B cell (primary cell): Measurements from ENCODE around the gene DGCR6L. TPM values are rescaled to one million over a fixed set of nuclear protein-coding genes. Genes with fewer than 3 reads are reported as not detected.
"Not testable (repeated sequence)": the region's sequence is repeated elsewhere in the genome, so short reads cannot be mapped to it uniquely, and the experiment has no call there.

ENCODE experiments used
- ATAC-seq: fragments of 200-7000 bp; cut with Tn5 transposase; one replicate; pipeline ENCODE4 v1.10.0; 2021; ENCODE audit warnings: low read depth, mild to moderate bottlenecking, moderate number of reproducible peaks, moderate library complexity
- CTCF ChIA-PET: fragments of 350-600 bp; sonication (Branson Sonifier 250); formaldehyde crosslinking; loops from one replicate; lab custom pipeline; 2021; ENCODE audit warnings: antibody characterized with exemption, inconsistent platforms; lab: Charles Lee
- POLR2A ChIA-PET: fragments of 350-600 bp; sonication (Branson Sonifier 250); formaldehyde crosslinking; loops from one replicate; lab custom pipeline; 2021; ENCODE audit warnings: antibody characterized with exemption; lab: Charles Lee
- DNase-seq: peaks from one replicate; pipeline ENCODE4 v3.0.0; 2013
- H2AFZ ChIP-seq: 2 replicates; pipeline ENCODE4 v1.6.1; 2012; ENCODE audit warnings: mild to moderate bottlenecking, low read depth, low read length; ENCODE audit not compliant: insufficient read depth, poor library complexity, severe bottlenecking
- H3K27ac ChIP-seq, 2 donors: 1 replicate in 1 of 2; 2 replicates in 1 of 2; pipeline ENCODE4 v1.5.1; 2012 to 2013; ENCODE audit warnings: low read length in 2 of 2, mild to moderate bottlenecking in 2 of 2, moderate library complexity in 1 of 2
- H3K27me3 ChIP-seq, 4 experiments: fragments of 200-600 bp in 1 of 4; sonication (generic) in 1 of 4; replicated peaks in 1 of 4; 1 replicate in 2 of 4; 2 replicates in 2 of 4; pipeline versions ENCODE4 v1.6.1 to v1.7.0; 2013 to 2016; ENCODE audit warnings: low read length in 3 of 4, mild to moderate bottlenecking in 2 of 4, mixed read lengths in 1 of 4, moderate library complexity in 1 of 4; ENCODE audit not compliant: insufficient read depth in 4 of 4, control insufficient read depth in 3 of 4; ENCODE audit errors: control extremely low read depth in 1 of 4
- H3K36me3 ChIP-seq, 2 experiments: replicated peaks in 1 of 2; 1 replicate in 1 of 2; 2 replicates in 1 of 2; pipeline versions ENCODE4 v1.6.1 to v1.7.1; 2013; ENCODE audit warnings: low read length in 1 of 2; ENCODE audit not compliant: insufficient read depth in 2 of 2, control insufficient read depth in 1 of 2; ENCODE audit errors: control extremely low read depth in 1 of 2, extremely low read depth in 1 of 2
- H3K4me1 ChIP-seq, 2 donors: fragments of 200-600 bp in 1 of 2; sonication (generic) in 1 of 2; 1 replicate in 1 of 2; 2 replicates in 1 of 2; pipeline versions ENCODE4 v1.5.1 to v1.6.1; 2013 to 2017; ENCODE audit warnings: low read length in 2 of 2; ENCODE audit not compliant: control insufficient read depth in 2 of 2, insufficient read depth in 2 of 2
- H3K4me2 ChIP-seq: replicated peaks from 2 replicates; pipeline ENCODE3; 2012; ENCODE audit warnings: mild to moderate bottlenecking, low read depth, low read length; ENCODE audit not compliant: poor library complexity, severe bottlenecking
- H3K4me3 ChIP-seq, 5 experiments: fragments of 200-600 bp in 1 of 5; sonication (generic) in 1 of 5; 1 replicate in 3 of 5; 2 replicates in 2 of 5; pipeline versions ENCODE4 v1.5.1 to v1.7.0; 2011 to 2016; ENCODE audit warnings: low read length in 4 of 5, mild to moderate bottlenecking in 4 of 5, low read depth in 2 of 5, control low read depth in 1 of 5, moderate library complexity in 1 of 5; ENCODE audit not compliant: insufficient read depth in 1 of 5; ENCODE audit errors: control extremely low read depth in 1 of 5, extremely low read depth in 1 of 5
- H3K79me2 ChIP-seq: fragments of 200-600 bp; sonication (generic); one replicate; pipeline ENCODE4 v1.6.0; 2016; ENCODE audit warnings: low read length; ENCODE audit not compliant: control insufficient read depth, insufficient read depth
- H3K9ac ChIP-seq: fragments of 200-600 bp; sonication (generic); 2 replicates; pipeline ENCODE4 v1.6.1; 2017; ENCODE audit warnings: mild to moderate bottlenecking, low read length, moderate library complexity
- H3K9me3 ChIP-seq, 3 donors: one replicate each; pipeline versions ENCODE4 v1.6.1 to v1.7.1; 2013; ENCODE audit warnings: low read length in 2 of 3; ENCODE audit not compliant: control insufficient read depth in 2 of 3, insufficient read depth in 1 of 3; ENCODE audit errors: control extremely low read depth in 1 of 3
- H4K20me1 ChIP-seq: 2 replicates; pipeline ENCODE4 v1.6.0; 2012; ENCODE audit warnings: mild to moderate bottlenecking, low read length; ENCODE audit not compliant: insufficient read depth, control insufficient read depth, poor library complexity, severe bottlenecking
- H3K27ac Mint-ChIP-seq: one replicate; pipeline ENCODE4 v1.8.0; 2021; ENCODE audit warnings: mixed read lengths
- H3K27me3 Mint-ChIP-seq: one replicate; pipeline ENCODE4 v1.8.0; 2021; ENCODE audit warnings: mixed read lengths
- H3K4me1 Mint-ChIP-seq: one replicate; pipeline ENCODE4 v1.8.0; 2021; ENCODE audit warnings: mixed read lengths
- H3K4me3 Mint-ChIP-seq: one replicate; pipeline ENCODE4 v1.8.0; 2021; ENCODE audit warnings: mixed read lengths
- H3K9me3 Mint-ChIP-seq: one replicate; pipeline ENCODE4 v1.8.0; 2022; ENCODE audit warnings: mixed read lengths; ENCODE audit not compliant: insufficient read depth
- EZH2 ChIP-seq: IDR thresholded peaks from 2 replicates; pipeline ENCODE4 v1.6.1; 2012; ENCODE audit warnings: borderline replicate concordance, low read depth, mild to moderate bottlenecking, moderate library complexity, low read length; ENCODE audit not compliant: insufficient read depth, poor library complexity, severe bottlenecking
- WGBS: methylation state at CpG from one replicate; pipeline ENCODE4 v1.1.5; 2013; ENCODE audit warnings: missing lambda C conversion rate; ENCODE audit not compliant: insufficient coverage; 5-methylcytosine and 5-hydroxymethylcytosine counted together
- intact Hi-C: fragments of 100-400 bp; cut with micrococcal nuclease; formaldehyde crosslinking; loops from one replicate; pipeline ENCODE4 v1.10.0; 2022
- polyA plus RNA-seq: library from polyadenylated mRNA; depleted of rRNA; stranded (reverse); fragments of >200 nt; gene quantifications from 2 replicates; pipeline ENCODE4 v1.2.3, GENCODE V29; 2012
- total RNA-seq, 2 donors: library from RNA; stranded (reverse); fragments of 120-200 nt in 1 of 2; gene quantifications; 1 replicate in 1 of 2; 2 replicates in 1 of 2; pipeline versions ENCODE4 v1.2.3 to v1.2.4, GENCODE V29; 2013 to 2022
- TF ChIP-seq, protein P1 (sequence below): fragments of 200-600 bp; IDR thresholded peaks from one replicate; pipeline ENCODE4 v1.8.0; 2022; ENCODE audit warnings: antibody characterized with exemption, mild to moderate bottlenecking

Gene DGCR6L
- total and polyA plus RNA-seq, 2 donors (not counting 1 experiment from before 2014, with no cell fraction given) = 21.2 to 33.4 TPM

DNA sequence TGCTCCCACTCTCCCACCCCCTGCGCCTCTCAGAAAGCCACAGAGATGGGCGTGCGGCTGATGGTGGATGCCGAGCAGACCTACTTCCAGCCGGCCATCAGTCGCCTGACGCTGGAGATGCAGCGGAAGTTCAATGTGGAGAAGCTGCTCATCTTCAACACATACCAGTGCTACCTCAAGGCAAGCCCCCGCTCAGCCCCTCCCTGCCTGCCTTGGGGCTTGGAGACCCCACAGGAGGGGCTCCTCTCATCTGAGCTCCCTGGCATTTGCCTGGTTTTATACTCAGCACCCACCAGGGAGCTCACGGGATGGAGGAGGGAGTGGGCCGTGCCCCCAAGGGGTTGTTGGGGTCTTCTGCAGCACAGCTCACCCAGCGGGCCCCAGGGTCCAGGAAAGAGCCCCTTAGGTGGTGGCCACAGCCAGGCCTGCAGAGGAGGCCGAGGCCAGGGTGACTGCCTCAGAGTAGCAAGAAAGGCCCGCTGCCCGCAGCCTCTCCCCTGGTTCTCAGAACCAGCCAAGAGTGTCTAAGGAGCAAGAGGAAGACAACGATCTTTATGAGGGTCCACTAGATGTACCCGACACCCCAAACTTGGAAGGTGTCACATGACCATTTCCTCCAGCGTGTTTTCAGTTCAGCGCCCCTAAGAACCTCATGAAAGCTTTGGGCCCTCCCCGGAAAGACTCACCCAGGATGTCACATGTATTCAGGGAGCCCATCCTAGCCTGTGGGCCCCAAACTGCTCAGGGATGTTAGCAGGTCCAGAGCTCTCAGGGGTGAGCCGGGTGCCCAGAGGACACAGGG is 13.0 kb downstream of the DGCR6L start:
- WGBS = 95% methylated on average over 14 of the region's 21 CpGs
- H3K4me1 Mint-ChIP-seq, H3K36me3 ChIP-seq, intact Hi-C loops, H3K9me3 ChIP-seq, H4K20me1 ChIP-seq, H3K9me3 Mint-ChIP-seq, H2AFZ ChIP-seq, H3K27ac ChIP-seq, H3K4me3 ChIP-seq, H3K4me2 ChIP-seq, ATAC-seq, H3K79me2 ChIP-seq, DNase-seq, H3K27me3 ChIP-seq, H3K27ac Mint-ChIP-seq, H3K4me3 Mint-ChIP-seq, POLR2A ChIA-PET, CTCF ChIA-PET, H3K4me1 ChIP-seq, H3K27me3 Mint-ChIP-seq, H3K9ac ChIP-seq: not testable (repeated sequence)

DNA sequence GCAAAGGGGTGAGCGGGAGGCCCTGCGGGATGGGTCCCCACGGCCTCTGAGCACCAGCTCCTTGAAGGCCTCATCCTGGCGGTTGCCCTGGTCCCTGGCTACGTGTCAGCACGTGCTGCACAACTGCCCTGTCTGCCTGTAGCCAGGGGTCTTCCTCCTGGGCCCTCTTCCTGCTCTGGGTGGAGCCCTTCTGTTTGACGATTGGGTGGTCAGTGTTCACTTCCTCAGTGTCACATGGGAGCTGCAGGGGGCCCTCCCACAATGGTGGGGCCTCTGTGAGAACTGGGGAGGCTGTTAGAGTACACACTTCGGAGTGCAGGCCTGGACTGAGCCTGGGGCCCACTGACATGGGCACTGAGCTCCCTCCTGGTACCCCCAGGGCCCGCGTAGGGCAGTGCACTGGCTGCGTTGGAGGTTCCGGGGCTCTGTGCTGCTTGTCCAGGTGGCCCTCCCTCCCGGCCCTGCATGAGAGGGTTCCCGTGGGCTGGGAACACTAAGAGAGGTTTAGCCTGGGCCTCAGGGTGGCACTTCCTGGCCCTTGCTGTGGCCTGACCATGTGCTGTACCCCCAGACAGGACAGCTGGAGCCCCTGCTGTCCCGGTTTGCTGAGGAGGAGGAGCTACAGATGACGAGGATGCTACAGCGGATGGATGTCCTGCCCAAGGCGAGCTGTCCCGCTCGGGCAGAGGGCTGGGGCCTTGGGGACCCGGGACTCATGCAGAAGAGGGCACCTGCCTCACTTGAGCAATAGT is 13.8 kb downstream of the DGCR6L start:
- Histone ChIP-seq H3K27me3 (peaks cover 0 to 7% (median 0%) of the 10 kb centered on the region in 4 experiments), H3K79me2 (no peaks in the 10 kb centered on the region), H3K9me3 (no peaks in the 10 kb centered on the region), H3K9ac (no peak overlapping the region), H3K27ac (no peak overlapping the region), H3K4me2 (no peak overlapping the region), H3K4me3 (no peak overlapping the region), H3K4me1 (no peaks in the 10 kb centered on the region), H3K36me3 (no peaks in the 10 kb centered on the region), H4K20me1 (no peaks in the 10 kb centered on the region), H2AFZ (no peak overlapping the region)
- 82% methylated on average over 20 of the region's 21 CpGs for WGBS
- H3K9me3 Mint-ChIP-seq = no peaks in the 10 kb centered on the region
- TF ChIP-seq, protein P1, sequence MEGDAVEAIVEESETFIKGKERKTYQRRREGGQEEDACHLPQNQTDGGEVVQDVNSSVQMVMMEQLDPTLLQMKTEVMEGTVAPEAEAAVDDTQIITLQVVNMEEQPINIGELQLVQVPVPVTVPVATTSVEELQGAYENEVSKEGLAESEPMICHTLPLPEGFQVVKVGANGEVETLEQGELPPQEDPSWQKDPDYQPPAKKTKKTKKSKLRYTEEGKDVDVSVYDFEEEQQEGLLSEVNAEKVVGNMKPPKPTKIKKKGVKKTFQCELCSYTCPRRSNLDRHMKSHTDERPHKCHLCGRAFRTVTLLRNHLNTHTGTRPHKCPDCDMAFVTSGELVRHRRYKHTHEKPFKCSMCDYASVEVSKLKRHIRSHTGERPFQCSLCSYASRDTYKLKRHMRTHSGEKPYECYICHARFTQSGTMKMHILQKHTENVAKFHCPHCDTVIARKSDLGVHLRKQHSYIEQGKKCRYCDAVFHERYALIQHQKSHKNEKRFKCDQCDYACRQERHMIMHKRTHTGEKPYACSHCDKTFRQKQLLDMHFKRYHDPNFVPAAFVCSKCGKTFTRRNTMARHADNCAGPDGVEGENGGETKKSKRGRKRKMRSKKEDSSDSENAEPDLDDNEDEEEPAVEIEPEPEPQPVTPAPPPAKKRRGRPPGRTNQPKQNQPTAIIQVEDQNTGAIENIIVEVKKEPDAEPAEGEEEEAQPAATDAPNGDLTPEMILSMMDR = no peak
- no peak for TF ChIP-seq EZH2
- ChIA-PET POLR2A (no interaction called here), CTCF (no interaction called here)
- no peak for ATAC-seq
- no peaks in the 10 kb centered on the region for H3K4me1 Mint-ChIP-seq
- peaks cover 8% of the 10 kb centered on the region for H3K27me3 Mint-ChIP-seq
- H3K27ac Mint-ChIP-seq = no peak overlapping the region
- H3K4me3 Mint-ChIP-seq = no peak overlapping the region
- DNase-seq = no peak
- intact Hi-C loops = no loop called here

DNA sequence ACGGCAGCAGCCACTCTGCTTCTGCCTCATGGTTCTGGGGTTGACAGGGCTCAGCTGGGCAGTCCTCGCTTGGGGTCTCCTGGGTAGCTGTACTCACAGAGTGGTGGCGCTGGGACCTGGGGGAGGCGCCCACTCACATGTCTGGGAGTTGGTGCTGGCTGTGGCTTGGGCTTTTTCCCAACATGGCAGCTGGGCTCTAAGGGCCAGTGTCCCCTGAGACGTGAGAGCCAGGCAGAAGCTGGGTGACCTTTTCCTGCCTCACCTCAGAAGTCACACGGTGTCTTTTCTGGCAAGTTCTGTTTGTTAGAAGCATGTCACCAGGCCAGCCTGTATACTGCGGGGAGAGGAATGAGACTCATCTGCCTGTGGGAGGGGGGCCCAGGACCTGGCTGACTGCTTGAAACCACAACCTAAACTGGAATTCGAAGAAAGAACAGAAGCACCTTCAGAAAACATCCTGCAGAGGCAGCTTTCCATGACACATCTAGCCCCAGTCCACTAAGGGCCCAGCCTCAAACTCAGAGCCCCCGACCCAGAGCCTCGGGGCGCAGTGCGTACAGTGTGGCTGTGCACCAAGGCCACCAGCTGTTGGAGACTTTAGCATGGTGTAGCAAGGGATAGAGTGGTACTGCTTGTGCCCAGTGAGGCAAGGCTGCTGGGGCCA is 14.5 kb downstream of the DGCR6L start:
- POLR2A ChIA-PET, DNase-seq, H3K4me3 ChIP-seq, H3K9me3 Mint-ChIP-seq, ATAC-seq, H3K4me3 Mint-ChIP-seq, H3K36me3 ChIP-seq, H4K20me1 ChIP-seq, H2AFZ ChIP-seq, H3K9ac ChIP-seq, H3K9me3 ChIP-seq, H3K27ac ChIP-seq, H3K79me2 ChIP-seq, H3K4me1 Mint-ChIP-seq, CTCF ChIA-PET, intact Hi-C loops, H3K27ac Mint-ChIP-seq, H3K4me2 ChIP-seq, H3K27me3 ChIP-seq, H3K4me1 ChIP-seq: not testable (repeated sequence)
- WGBS = 97% methylated on average over 6 of the region's 12 CpGs
- H3K27me3 Mint-ChIP-seq = peaks cover 12% of the 10 kb centered on the region
